HepG2 (cell line): Measurements from ENCODE around the gene PNKP. TPM values are rescaled to one million over a fixed set of nuclear protein-coding genes. Genes with fewer than 3 reads are reported as not detected.

ENCODE experiments used
- ATF7-NPFF ChIP-seq: sonication (generic); formaldehyde crosslinking; IDR thresholded peaks from 2 replicates; pipeline ENCODE4 v1.8.1; 2023; ENCODE audit warnings: mild to moderate bottlenecking, low read depth, missing genetic modification reagents, moderate library complexity
- HES4 ChIP-seq: sonication (generic); formaldehyde crosslinking; IDR thresholded peaks from 2 replicates; pipeline ENCODE4 v1.9.0; 2021; ENCODE audit warnings: mild to moderate bottlenecking, missing genetic modification reagents, borderline replicate concordance
- HOXA9 ChIP-seq: sonication (generic); formaldehyde crosslinking; IDR thresholded peaks from 2 replicates; pipeline ENCODE4 v1.8.1; 2022; ENCODE audit warnings: missing genetic modification reagents, mild to moderate bottlenecking, moderate library complexity, borderline replicate concordance
- POLR2A ChIP-seq, 2 experiments: IDR thresholded peaks; 2 replicates each; pipeline ENCODE4 v1.6.1; 2011; ENCODE audit warnings: low read depth in 2 of 2, low read length in 2 of 2, mild to moderate bottlenecking in 1 of 2, moderate library complexity in 1 of 2; ENCODE audit not compliant: insufficient read depth in 1 of 2
- REL ChIP-seq: sonication (generic); formaldehyde crosslinking; conservative IDR thresholded peaks from 2 replicates; pipeline ENCODE4 v1.8.0; 2022; ENCODE audit warnings: mild to moderate bottlenecking, missing genetic modification reagents, moderate library complexity
- RFX1 ChIP-seq: fragments of 450-650 bp; IDR thresholded peaks from 2 replicates; pipeline ENCODE4 v1.6.1; 2017
- SMYD3 ChIP-seq: sonication (generic); formaldehyde crosslinking; IDR thresholded peaks from 2 replicates; pipeline ENCODE4 v1.8.1; 2023; ENCODE audit warnings: mild to moderate bottlenecking, missing genetic modification reagents
- SOX6 ChIP-seq, 2 experiments: fragments of 450-650 bp in 1 of 2; sonication (generic) in 1 of 2; formaldehyde crosslinking in 1 of 2; IDR thresholded peaks; 2 replicates each; pipeline versions ENCODE4 v1.4.0 to v1.6.1; 2017 to 2020; ENCODE audit warnings: antibody characterized with exemption in 1 of 2, mild to moderate bottlenecking in 1 of 2, missing genetic modification reagents in 1 of 2
- SP4 ChIP-seq: sonication (generic); formaldehyde crosslinking; IDR thresholded peaks from 2 replicates; pipeline ENCODE4 v1.8.1; 2023; ENCODE audit warnings: mild to moderate bottlenecking, missing genetic modification reagents
- WIZ ChIP-seq: sonication (generic); formaldehyde crosslinking; IDR thresholded peaks from 2 replicates; pipeline ENCODE4 v1.5.1; 2020; ENCODE audit warnings: mild to moderate bottlenecking, missing genetic modification reagents
- XRCC5 ChIP-seq: fragments of 200-400 bp; formaldehyde crosslinking; optimal IDR thresholded peaks from 2 replicates; pipeline ENCODE3; 2017; ENCODE audit warnings: mild to moderate bottlenecking, low read length
- ZNF501 ChIP-seq: sonication (generic); formaldehyde crosslinking; IDR thresholded peaks from 2 replicates; pipeline ENCODE4 v1.5.1; 2020; ENCODE audit warnings: mild to moderate bottlenecking, moderate library complexity, missing genetic modification reagents
- ZSCAN9 ChIP-seq: IDR thresholded peaks from 2 replicates; pipeline ENCODE4 v1.6.1; 2016; ENCODE audit warnings: borderline replicate concordance
- polyA plus RNA-seq, 8 experiments: library from polyadenylated mRNA; depleted of rRNA in 3 of 8; stranded (reverse) in 7 of 8; unstranded in 1 of 8; fragments of >200 nt; fragmentation: Illumina TruSeq in 4 of 8; extraction: Trizol in 4 of 8; gene quantifications; 2 replicates each; pipeline versions ENCODE4 v1.2.1 to v1.2.3, GENCODE V29; 2011 to 2016; ENCODE audit warnings: low read depth in 4 of 8, missing spikeins in 1 of 8, mixed read lengths in 1 of 8; ENCODE audit not compliant: insufficient read depth in 1 of 8
- total RNA-seq, 5 experiments: library from RNA; depleted of rRNA; stranded (reverse); fragments of >200 nt; fragmentation: Illumina TruSeq; extraction: Trizol; gene quantifications; 2 replicates each; pipeline ENCODE4 v1.2.3, GENCODE V29; 2016; ENCODE audit warnings: low read depth in 1 of 5
- TF ChIP-seq, protein P1 (sequence below): sonication (generic); formaldehyde crosslinking; IDR thresholded peaks from 2 replicates; pipeline ENCODE4 v1.4.0; 2020; ENCODE audit warnings: missing genetic modification reagents, borderline replicate concordance
- TF ChIP-seq, protein P2 (sequence below): sonication (generic); formaldehyde crosslinking; IDR thresholded peaks from 2 replicates; pipeline ENCODE4 v1.4.0; 2020; ENCODE audit warnings: missing genetic modification reagents, borderline replicate concordance
- TF ChIP-seq, protein P3 (sequence below): IDR thresholded peaks from 2 replicates; pipeline ENCODE4 v1.6.1; 2012; ENCODE audit warnings: inconsistent platforms
- TF ChIP-seq, protein P4 (sequence below): IDR thresholded peaks from 2 replicates; pipeline ENCODE4 v1.6.1; 2016
- TF ChIP-seq, protein P5 (sequence below): sonication (generic); formaldehyde crosslinking; IDR thresholded peaks from 2 replicates; pipeline ENCODE4 v1.8.1; 2023; ENCODE audit warnings: missing genetic modification reagents, inconsistent platforms, borderline replicate concordance
- TF ChIP-seq, protein P6 (sequence below): sonication (generic); formaldehyde crosslinking; IDR thresholded peaks from 2 replicates; pipeline ENCODE4 v1.8.0; 2022; ENCODE audit warnings: missing genetic modification reagents, mild to moderate bottlenecking, inconsistent platforms, borderline replicate concordance

PNKP gene
- total and polyA plus RNA-seq, 2 of the 13 experiments (the other 11 are each of a cell fraction or from before 2014, with no cell fraction given), result 12.7 to 27.1 TPM

DNA sequence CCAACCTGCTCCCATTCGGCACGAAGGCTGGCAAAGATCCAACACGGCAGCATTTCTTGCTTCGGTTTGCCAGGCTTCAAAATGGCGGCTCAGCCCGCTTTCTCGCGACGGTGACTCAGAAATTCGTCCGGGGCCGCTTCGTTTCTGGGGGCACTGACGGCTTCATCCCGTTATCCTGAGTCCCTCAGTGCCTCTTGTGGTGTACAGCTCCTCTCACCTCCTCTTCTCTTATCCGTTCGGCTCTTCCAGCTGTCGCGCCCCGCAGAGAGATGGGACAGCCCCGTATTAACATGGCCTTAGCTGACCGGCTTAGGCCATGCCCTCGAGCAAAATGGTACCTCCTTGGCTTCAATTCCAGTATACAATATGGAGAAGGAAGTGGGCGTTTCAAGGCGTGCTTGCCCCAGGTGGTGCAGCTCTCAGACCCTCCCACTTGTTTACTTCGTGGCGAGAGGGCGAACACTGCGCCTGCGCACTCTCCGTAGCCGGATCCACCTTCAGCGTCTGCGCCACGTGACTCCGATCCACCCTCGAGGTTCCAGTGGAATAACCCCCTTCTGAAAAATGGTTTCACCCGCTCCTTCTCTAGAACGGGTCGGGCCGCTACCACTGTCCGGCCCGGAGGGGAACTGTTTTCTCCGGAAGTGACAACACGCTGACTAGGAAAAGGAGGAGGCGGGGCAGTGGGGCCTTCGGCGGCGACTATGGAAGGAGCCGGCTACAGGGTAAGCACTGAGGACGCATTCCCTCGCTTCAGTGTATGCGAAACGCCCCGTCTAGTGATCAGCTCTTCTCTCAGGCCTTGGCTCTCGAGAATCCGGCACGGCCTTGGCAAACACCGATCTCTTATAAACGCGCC lies 9.9 kb upstream of the PNKP start, which contains the start of the genes AKT1S1 and TBC1D17 (continued):
- TF ChIP-seq, protein P1, sequence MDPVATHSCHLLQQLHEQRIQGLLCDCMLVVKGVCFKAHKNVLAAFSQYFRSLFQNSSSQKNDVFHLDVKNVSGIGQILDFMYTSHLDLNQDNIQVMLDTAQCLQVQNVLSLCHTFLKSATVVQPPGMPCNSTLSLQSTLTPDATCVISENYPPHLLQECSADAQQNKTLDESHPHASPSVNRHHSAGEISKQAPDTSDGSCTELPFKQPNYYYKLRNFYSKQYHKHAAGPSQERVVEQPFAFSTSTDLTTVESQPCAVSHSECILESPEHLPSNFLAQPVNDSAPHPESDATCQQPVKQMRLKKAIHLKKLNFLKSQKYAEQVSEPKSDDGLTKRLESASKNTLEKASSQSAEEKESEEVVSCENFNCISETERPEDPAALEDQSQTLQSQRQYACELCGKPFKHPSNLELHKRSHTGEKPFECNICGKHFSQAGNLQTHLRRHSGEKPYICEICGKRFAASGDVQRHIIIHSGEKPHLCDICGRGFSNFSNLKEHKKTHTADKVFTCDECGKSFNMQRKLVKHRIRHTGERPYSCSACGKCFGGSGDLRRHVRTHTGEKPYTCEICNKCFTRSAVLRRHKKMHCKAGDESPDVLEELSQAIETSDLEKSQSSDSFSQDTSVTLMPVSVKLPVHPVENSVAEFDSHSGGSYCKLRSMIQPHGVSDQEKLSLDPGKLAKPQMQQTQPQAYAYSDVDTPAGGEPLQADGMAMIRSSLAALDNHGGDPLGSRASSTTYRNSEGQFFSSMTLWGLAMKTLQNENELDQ (CRISPR knock-in tag), result no peak
- no peak for TF ChIP-seq ZSCAN9 (CRISPR knock-in tag)
- 0 out of 2 replicates have a peak, but pooled peaks have one; percentile 50 for TF ChIP-seq REL (CRISPR knock-in tag)
- peak; percentile 83 for TF ChIP-seq SP4 (CRISPR knock-in tag)
- no peak for TF ChIP-seq XRCC5
- TF ChIP-seq HES4 (CRISPR knock-in tag), result 0 out of 2 replicates have a peak, but pooled peaks have one; percentile 32
- TF ChIP-seq, protein P2, sequence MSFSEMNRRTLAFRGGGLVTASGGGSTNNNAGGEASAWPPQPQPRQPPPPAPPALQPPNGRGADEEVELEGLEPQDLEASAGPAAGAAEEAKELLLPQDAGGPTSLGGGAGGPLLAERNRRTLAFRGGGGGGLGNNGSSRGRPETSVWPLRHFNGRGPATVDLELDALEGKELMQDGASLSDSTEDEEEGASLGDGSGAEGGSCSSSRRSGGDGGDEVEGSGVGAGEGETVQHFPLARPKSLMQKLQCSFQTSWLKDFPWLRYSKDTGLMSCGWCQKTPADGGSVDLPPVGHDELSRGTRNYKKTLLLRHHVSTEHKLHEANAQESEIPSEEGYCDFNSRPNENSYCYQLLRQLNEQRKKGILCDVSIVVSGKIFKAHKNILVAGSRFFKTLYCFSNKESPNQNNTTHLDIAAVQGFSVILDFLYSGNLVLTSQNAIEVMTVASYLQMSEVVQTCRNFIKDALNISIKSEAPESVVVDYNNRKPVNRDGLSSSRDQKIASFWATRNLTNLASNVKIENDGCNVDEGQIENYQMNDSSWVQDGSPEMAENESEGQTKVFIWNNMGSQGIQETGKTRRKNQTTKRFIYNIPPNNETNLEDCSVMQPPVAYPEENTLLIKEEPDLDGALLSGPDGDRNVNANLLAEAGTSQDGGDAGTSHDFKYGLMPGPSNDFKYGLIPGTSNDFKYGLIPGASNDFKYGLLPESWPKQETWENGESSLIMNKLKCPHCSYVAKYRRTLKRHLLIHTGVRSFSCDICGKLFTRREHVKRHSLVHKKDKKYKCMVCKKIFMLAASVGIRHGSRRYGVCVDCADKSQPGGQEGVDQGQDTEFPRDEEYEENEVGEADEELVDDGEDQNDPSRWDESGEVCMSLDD (CRISPR knock-in tag), result no peak
- TF ChIP-seq, protein P3, sequence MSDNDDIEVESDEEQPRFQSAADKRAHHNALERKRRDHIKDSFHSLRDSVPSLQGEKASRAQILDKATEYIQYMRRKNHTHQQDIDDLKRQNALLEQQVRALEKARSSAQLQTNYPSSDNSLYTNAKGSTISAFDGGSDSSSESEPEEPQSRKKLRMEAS, result peak; percentile 96
- TF ChIP-seq, protein P4, sequence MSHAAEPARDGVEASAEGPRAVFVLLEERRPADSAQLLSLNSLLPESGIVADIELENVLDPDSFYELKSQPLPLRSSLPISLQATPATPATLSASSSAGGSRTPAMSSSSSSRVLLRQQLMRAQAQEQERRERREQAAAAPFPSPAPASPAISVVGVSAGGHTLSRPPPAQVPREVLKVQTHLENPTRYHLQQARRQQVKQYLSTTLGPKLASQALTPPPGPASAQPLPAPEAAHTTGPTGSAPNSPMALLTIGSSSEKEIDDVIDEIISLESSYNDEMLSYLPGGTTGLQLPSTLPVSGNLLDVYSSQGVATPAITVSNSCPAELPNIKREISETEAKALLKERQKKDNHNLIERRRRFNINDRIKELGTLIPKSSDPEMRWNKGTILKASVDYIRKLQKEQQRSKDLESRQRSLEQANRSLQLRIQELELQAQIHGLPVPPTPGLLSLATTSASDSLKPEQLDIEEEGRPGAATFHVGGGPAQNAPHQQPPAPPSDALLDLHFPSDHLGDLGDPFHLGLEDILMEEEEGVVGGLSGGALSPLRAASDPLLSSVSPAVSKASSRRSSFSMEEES (CRISPR knock-in tag), result peak; percentile 93
- peak; percentile 77; the same call in 1 of the 2 replicates for TF ChIP-seq ZNF501
- TF ChIP-seq WIZ (CRISPR knock-in tag), result no peak
- TF ChIP-seq, protein P5, sequence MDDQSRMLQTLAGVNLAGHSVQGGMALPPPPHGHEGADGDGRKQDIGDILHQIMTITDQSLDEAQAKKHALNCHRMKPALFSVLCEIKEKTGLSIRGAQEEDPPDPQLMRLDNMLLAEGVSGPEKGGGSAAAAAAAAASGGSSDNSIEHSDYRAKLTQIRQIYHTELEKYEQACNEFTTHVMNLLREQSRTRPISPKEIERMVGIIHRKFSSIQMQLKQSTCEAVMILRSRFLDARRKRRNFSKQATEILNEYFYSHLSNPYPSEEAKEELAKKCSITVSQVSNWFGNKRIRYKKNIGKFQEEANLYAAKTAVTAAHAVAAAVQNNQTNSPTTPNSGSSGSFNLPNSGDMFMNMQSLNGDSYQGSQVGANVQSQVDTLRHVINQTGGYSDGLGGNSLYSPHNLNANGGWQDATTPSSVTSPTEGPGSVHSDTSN (CRISPR knock-in tag), result no peak
- TF ChIP-seq POLR2A (IDR thresholded peaks at IDR 0.05; ENCODE audit: insufficient read depth in 1 of 2, low read depth in 2 of 2, low read length in 2 of 2), result peak; percentile 53 to 86
- TF ChIP-seq SMYD3, result peak; percentile 49; the same call in 1 of the 2 replicates
- no peak for TF ChIP-seq HOXA9 (CRISPR knock-in tag)
- no peak for TF ChIP-seq ATF7-NPFF (CRISPR knock-in tag)
- no peak for TF ChIP-seq SOX6 (IDR thresholded peaks at IDR 0.05)
- no peak for TF ChIP-seq SOX6 (CRISPR knock-in tag; IDR thresholded peaks at IDR 0.05)
- TF ChIP-seq, protein P6, sequence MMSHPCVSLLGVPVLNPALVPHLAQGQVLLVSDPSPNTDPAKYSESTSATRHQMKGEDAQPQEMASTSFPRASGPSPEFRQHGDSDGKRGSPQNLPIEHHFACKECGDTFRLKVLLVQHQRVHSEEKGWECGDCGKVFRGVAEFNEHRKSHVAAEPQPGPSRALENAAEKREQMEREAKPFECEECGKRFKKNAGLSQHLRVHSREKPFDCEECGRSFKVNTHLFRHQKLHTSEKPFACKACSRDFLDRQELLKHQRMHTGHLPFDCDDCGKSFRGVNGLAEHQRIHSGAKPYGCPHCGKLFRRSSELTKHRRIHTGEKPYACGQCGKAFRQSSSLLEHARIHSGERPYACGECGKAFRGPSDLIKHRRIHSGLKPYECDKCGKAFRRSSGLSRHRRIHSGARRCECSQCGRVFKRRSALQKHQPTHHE (CRISPR knock-in tag), result no peak
- TF ChIP-seq RFX1, result no peak
